Mesothelial cell of epicardium (in vitro differentiated cells): Measurements from ENCODE around the gene MBNL3. TPM values are rescaled to one million over a fixed set of nuclear protein-coding genes. Genes with fewer than 3 reads are reported as not detected.
"Not testable (repeated sequence)": the region's sequence is repeated elsewhere in the genome, so short reads cannot be mapped to it uniquely, and the experiment has no call there.

Experiments used
- DNase-seq, 2 experiments: peaks; one replicate each; pipeline ENCODE4 v3.0.0; 2021; ENCODE audit warnings: low spot score in 2 of 2; ENCODE audit not compliant: unreplicated experiment in 2 of 2
- H3K27ac Mint-ChIP-seq: 2 replicates; pipeline ENCODE4 v1.8.0; 2021; ENCODE audit warnings: mixed read lengths
- H3K27me3 Mint-ChIP-seq: 2 replicates; pipeline ENCODE4 v1.8.0; 2021; ENCODE audit warnings: low read depth, mixed read lengths
- H3K36me3 Mint-ChIP-seq: 2 replicates; pipeline ENCODE4 v1.8.0; 2021; ENCODE audit warnings: mixed read lengths
- H3K4me1 Mint-ChIP-seq: 2 replicates; pipeline ENCODE4 v1.8.0; 2021; ENCODE audit warnings: mixed read lengths
- H3K4me3 Mint-ChIP-seq: 2 replicates; pipeline ENCODE4 v1.8.0; 2021; ENCODE audit warnings: mild to moderate bottlenecking, moderate library complexity, mixed read lengths
- H3K9me3 Mint-ChIP-seq: 2 replicates; pipeline ENCODE4 v1.8.0; 2021; ENCODE audit warnings: mixed read lengths
- total RNA-seq: library from RNA; stranded (reverse); gene quantifications from 3 replicates; pipeline ENCODE4 v1.2.1, GENCODE V29; 2021
- TF ChIP-seq, protein P1 (sequence below): fragments of 200-600 bp; sonication (generic); IDR thresholded peaks from one replicate; pipeline ENCODE4 v1.5.0; 2021; ENCODE audit warnings: antibody characterized with exemption; ENCODE audit not compliant: unreplicated experiment

Gene MBNL3
- total RNA-seq, 1 donor from 2014 or later = 28.1 TPM

DNA sequence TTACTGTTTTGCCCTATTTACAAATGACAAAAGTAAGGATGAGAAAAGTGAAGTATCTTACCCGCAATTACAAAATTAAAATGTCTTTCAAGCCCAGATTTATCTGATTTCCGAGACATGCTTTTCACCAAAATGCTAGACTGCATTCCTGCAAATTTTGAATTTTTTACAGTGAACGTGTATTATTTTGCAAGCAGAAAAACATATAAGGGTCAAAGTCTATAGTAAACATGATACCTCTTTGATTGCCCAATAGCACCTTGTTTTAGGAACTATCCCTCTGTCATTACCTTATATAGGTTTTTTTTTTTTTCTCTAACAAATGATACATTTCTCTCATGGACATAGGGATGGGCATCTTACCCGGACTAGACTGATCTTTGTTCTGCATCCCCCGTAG, 135.4 kb downstream of the MBNL3 start:
- TF ChIP-seq, protein P1, sequence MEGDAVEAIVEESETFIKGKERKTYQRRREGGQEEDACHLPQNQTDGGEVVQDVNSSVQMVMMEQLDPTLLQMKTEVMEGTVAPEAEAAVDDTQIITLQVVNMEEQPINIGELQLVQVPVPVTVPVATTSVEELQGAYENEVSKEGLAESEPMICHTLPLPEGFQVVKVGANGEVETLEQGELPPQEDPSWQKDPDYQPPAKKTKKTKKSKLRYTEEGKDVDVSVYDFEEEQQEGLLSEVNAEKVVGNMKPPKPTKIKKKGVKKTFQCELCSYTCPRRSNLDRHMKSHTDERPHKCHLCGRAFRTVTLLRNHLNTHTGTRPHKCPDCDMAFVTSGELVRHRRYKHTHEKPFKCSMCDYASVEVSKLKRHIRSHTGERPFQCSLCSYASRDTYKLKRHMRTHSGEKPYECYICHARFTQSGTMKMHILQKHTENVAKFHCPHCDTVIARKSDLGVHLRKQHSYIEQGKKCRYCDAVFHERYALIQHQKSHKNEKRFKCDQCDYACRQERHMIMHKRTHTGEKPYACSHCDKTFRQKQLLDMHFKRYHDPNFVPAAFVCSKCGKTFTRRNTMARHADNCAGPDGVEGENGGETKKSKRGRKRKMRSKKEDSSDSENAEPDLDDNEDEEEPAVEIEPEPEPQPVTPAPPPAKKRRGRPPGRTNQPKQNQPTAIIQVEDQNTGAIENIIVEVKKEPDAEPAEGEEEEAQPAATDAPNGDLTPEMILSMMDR = no peak
- DNase-seq = no peak
- no peak overlapping the region for H3K27ac Mint-ChIP-seq
- H3K4me3 Mint-ChIP-seq = no peak overlapping the region
- H3K9me3 Mint-ChIP-seq = peaks cover 23% of the 10 kb centered on the region
- H3K27me3 Mint-ChIP-seq = no peaks in the 10 kb centered on the region
- no peaks in the 10 kb centered on the region for H3K36me3 Mint-ChIP-seq
- H3K4me1 Mint-ChIP-seq = no peaks in the 10 kb centered on the region

DNA sequence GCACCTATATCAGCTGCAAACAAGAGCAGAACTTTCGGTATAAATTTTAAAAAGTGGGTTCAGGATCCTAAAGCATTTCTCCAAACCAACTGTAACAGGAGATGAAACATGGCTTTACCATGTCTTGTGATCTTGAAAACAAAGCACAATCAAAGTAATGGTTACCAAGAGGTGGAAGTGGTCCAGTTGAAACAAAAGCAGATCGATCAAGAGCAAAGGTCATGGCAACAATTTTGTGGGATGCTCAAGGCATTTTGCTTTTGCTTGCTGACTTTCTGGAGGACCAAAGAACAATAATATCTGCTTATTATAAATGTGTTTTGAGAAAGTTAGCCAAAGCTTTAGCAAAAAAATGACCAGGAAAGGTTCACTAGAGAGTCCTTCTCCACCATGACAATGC, 152.7 kb downstream of the MBNL3 start:
- H3K4me1 Mint-ChIP-seq = peaks cover 6% of the 10 kb centered on the region
- H3K36me3 Mint-ChIP-seq = peaks cover 4% of the 10 kb centered on the region
- H3K27me3 Mint-ChIP-seq = no peaks in the 10 kb centered on the region
- H3K27ac Mint-ChIP-seq = no peak overlapping the region
- H3K9me3 Mint-ChIP-seq = peaks cover 16% of the 10 kb centered on the region
- TF ChIP-seq, protein P1 = no peak
- DNase-seq = no peak
- no peak overlapping the region for H3K4me3 Mint-ChIP-seq

DNA sequence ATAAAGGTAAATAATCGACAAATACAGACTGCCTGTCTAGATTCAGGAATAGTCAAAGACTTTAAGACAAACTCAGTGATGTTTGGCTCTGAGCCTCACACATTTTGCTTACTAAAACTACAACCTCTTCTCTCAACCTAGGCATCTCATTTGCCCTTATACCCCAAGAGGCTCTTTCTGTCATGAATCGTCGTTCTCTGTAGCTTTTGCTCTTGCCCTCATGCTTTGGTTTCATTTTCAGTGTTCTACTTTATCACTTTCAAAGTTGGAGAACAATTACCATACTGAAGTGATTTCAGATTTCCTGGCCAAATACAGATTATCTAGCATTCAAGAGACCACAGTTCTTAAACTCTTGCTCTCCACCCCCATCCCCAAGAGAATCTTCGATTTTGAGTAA, 155.5 kb downstream of the MBNL3 start:
- H3K27me3 Mint-ChIP-seq = no peaks in the 10 kb centered on the region
- H3K4me1 Mint-ChIP-seq = peaks cover 9% of the 10 kb centered on the region
- H3K27ac Mint-ChIP-seq = no peak overlapping the region
- H3K4me3 Mint-ChIP-seq = no peak overlapping the region
- TF ChIP-seq, protein P1 = no peak
- H3K36me3 Mint-ChIP-seq = no peaks in the 10 kb centered on the region
- no peak for DNase-seq
- H3K9me3 Mint-ChIP-seq = peaks cover 19% of the 10 kb centered on the region

DNA sequence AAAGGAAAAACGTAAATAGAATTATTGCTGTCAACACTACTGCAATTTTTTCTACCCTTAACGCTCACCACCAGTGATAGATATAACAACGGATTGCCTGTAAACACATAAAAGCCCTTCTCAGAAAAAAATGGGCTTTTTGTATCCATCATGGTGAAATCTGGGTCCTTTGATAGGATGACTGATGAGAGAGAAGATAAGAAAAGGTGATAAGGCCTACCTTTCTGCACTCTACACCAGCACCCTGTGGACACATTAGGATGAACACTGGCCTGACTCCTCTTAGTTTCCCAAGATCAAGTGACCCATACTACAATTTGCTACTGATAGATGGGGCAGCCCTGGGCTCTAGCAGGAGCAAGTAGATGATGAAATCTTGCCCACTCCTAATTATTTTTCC, 157.3 kb downstream of the MBNL3 start:
- Mint-ChIP-seq H3K27me3 (no peaks in the 10 kb centered on the region), H3K27ac (no peak overlapping the region), H3K4me1 (peaks cover 9% of the 10 kb centered on the region), H3K4me3 (no peak overlapping the region), H3K36me3 (peaks cover 8% of the 10 kb centered on the region), H3K9me3 (peaks cover 34% of the 10 kb centered on the region)
- no peak for DNase-seq
- TF ChIP-seq, protein P1 = no peak

DNA sequence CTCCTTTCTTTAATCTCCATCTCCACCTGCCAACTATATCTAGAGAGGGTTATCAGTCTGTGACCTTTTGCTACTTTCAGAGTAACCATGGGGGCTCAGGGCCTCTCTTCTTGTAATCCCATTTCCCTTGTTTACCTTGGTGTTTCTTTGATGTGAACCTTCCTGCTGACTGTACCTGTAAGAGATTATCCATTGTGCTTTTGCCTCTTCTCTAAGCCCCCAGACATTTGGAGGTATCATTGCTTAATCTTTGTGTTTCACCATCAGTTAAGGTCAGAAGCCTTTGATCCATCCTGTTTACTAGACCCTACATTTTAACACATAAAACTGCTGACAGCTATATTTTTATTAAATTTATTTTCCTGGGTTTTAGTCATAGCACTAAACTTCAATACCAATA, 157.8 kb downstream of the MBNL3 start:
- TF ChIP-seq, protein P1 = no peak
- H3K4me1 Mint-ChIP-seq = peaks cover 9% of the 10 kb centered on the region
- H3K27me3 Mint-ChIP-seq = no peaks in the 10 kb centered on the region
- H3K4me3 Mint-ChIP-seq = no peak overlapping the region
- DNase-seq = no peak
- no peak overlapping the region for H3K27ac Mint-ChIP-seq
- H3K36me3 Mint-ChIP-seq = peaks cover 12% of the 10 kb centered on the region
- H3K9me3 Mint-ChIP-seq = peaks cover 38% of the 10 kb centered on the region

DNA sequence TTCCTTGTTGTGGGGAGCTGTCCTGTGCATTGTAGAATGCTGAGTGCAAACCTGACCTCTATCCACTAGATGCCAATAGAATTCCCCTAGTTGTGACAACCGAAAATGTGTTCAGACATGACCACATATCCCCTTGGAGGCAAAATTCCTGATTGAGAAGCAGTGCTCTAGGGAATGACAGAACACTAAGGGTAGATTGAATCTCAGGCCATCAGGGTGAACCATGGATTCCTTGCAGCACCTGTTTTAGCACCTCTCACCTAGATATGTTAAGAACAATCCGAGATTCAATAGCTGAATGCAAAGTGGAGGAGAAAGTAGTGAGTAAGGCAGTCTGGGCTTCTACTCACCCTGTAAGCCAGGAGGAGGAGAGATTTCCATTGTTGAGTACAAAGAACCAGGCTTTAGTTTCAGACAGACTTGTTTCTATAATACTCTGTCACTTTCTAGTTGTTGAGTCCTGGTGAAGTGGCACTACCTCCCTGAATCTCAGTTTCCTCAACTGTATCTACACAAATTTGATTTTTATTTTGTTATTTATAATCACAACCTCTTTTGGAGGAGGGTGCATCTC, 158.6 kb downstream of the MBNL3 start:
- Mint-ChIP-seq H3K9me3 (peaks cover 40% of the 10 kb centered on the region), H3K4me3 (no peak overlapping the region), H3K27me3 (no peaks in the 10 kb centered on the region), H3K4me1 (peaks cover 9% of the 10 kb centered on the region), H3K27ac (no peak overlapping the region), H3K36me3 (peaks cover 15% of the 10 kb centered on the region)
- TF ChIP-seq, protein P1 = no peak
- DNase-seq = no peak

DNA sequence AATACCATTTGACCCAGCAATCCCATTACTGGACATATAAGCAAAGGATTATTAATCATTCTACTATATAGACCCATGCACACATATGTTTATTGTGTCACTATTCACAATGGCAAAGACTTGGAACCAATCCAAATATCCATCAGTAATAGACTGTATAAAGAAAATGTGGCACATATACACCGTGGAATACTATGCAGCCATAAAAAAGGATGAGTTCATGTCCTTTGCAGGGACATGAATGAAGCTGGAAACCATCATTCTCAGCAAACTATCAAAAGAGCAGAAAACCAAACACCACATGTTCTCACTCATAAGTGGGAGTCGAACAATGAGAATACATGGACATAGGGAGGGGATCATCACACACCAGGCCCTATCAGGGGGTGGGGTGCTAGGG, 161.9 kb downstream of the MBNL3 start:
- DNase-seq, H3K4me3 Mint-ChIP-seq, H3K27ac Mint-ChIP-seq, H3K27me3 Mint-ChIP-seq: not testable (repeated sequence)
- H3K4me1 Mint-ChIP-seq = peaks cover 12% of the 10 kb centered on the region
- peaks cover 33% of the 10 kb centered on the region for H3K9me3 Mint-ChIP-seq
- peaks cover 18% of the 10 kb centered on the region for H3K36me3 Mint-ChIP-seq
